ENCODE data around the gene HPS4.

DNA sequence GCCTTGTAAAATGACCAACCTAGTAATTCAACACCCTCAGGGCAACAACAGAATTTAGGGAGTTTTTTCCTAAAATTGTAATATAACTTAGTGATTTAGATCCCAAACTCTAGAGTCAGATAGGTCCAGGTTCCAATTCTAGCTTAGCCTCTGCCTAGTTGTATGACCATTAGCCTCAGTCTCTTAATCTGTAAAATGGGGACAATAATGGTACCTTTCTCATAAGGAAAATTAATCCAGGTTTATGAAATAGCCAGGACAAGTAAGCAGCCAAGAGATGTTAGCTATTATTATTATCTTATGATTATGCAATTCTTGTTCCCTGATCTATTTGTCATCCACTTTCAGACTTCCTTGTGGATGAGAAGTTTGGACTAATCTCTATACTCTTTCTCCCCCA lies 24.6 kb upstream of the HPS4 start:
- TF ChIP-seq POLR2A (IDR thresholded peaks at IDR 0.05) = no peak
- TF ChIP-seq, protein P1, sequence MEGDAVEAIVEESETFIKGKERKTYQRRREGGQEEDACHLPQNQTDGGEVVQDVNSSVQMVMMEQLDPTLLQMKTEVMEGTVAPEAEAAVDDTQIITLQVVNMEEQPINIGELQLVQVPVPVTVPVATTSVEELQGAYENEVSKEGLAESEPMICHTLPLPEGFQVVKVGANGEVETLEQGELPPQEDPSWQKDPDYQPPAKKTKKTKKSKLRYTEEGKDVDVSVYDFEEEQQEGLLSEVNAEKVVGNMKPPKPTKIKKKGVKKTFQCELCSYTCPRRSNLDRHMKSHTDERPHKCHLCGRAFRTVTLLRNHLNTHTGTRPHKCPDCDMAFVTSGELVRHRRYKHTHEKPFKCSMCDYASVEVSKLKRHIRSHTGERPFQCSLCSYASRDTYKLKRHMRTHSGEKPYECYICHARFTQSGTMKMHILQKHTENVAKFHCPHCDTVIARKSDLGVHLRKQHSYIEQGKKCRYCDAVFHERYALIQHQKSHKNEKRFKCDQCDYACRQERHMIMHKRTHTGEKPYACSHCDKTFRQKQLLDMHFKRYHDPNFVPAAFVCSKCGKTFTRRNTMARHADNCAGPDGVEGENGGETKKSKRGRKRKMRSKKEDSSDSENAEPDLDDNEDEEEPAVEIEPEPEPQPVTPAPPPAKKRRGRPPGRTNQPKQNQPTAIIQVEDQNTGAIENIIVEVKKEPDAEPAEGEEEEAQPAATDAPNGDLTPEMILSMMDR (IDR thresholded peaks at IDR 0.05 in 4 of 5, conservative IDR thresholded peaks at IDR 0.05 in 1 of 5) = no peak
